ENCODE data around the gene TOR1A.

Gene TOR1A

GRCh38 chr9:129851821-129852220 lies 27.9 kb upstream of the TOR1A start:
- DNase-seq (ENCODE audit: low read depth), result no peak
- no peak overlapping the region for H3K4me3 ChIP-seq (ENCODE audit: low read depth, low read length)
- TF ChIP-seq CTCF (IDR thresholded peaks at IDR 0.05; ENCODE audit: insufficient read depth, low read depth, low read length, missing control alignments), result no peak

DNA sequence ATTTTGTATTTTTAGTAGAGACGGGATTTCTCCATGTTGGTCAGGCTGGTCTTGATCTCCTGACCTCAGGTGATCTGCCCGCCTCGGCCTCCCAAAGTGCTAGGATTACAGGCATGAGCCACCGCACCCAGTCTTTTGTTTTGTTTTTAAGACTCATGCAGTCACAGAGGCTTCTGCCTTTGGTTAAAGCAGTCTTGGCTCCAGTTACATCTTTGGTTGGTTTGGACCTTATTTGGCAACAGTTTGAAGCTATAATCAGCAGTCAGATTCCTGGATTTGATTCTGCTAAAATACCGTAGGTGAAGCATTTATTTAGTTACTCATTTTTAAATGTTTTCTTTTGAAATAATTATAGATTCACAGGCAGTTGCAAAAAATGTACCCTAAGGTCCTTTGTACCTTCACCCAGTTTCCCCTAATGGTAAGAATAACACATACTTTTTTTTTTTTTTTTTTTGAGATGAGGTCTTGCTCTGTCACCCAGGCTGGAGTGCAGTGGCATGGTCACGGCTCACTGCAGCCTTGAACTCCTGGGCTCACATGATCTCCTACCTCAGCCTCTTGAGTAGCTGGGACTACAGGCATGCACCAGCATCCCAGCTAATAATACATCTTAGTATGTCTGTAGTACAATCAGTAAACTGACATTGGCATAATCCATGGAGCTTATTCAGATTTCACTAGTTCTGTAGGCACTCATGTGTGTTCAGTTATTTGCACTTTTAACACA lies 27.1 kb upstream of the TOR1A start:
- no peak for TF ChIP-seq CTCF (IDR thresholded peaks at IDR 0.05; ENCODE audit: insufficient read depth, low read depth, low read length, missing control alignments)
- no peak overlapping the region for H3K4me3 ChIP-seq (ENCODE audit: low read depth, low read length)
- no peak for DNase-seq (ENCODE audit: low read depth)

DNA sequence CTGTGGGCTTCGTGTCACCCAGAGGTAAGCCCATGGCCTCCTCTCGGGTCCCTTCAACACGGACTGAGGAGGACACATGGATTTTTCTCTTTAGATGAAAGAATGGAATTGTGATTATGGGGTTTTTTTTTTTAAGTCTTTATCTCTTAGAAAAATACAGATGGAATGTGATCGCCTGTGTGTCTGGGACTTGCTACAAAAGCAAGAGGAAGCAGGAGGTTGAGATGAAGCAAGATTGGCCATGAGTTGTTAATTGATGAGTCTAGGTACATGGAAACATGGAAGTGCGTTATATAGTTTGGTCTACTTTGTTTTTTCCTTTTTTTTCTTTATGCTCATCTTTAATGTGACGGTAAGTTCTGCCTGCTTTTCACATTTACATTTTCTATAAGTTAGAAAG lies 26.0 kb upstream of the TOR1A start:
- no peak for DNase-seq (ENCODE audit: low read depth)
- H3K4me3 ChIP-seq (ENCODE audit: low read depth, low read length), result no peak overlapping the region
- TF ChIP-seq CTCF (IDR thresholded peaks at IDR 0.05; ENCODE audit: insufficient read depth, low read depth, low read length, missing control alignments), result no peak

DNA sequence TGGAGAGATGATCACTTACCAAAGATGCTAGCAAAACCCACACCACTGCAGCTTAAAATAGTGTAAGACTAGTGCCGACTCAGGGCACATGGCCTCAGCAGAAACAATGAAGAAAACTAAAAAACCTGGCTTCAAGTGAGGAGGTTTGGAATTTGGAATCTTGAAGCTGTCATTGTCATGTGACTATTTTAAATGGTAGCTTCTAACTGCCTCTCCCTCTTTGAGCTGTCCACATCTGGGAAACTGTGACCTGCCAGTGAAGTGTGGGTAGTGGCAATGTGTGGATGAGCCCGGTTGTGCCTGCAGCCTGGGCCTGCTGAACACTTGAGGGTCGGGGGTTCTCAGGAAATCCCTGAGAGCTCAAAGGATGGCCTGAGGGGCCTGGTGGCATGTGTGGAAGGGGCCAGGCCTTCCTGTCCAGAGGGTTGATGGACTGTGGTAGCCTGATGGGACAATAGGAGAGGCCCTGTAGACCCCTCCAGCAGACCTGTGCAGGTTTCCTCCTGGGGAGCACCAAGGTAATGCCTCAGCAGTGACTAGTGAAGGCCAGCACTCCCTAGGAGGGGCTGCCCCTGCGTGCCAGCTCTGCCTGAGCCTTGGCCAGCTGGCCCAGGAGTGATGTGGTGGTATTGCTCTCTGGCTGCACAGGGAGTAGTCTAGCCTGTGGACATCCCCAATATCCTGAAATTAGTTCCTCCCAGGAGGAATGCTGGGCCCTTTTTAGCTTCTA lies 24.9 kb upstream of the TOR1A start:
- no peak overlapping the region for H3K4me3 ChIP-seq (ENCODE audit: low read depth, low read length)
- no peak for DNase-seq (ENCODE audit: low read depth)
- TF ChIP-seq CTCF (IDR thresholded peaks at IDR 0.05; ENCODE audit: insufficient read depth, low read depth, low read length, missing control alignments), result no peak

DNA sequence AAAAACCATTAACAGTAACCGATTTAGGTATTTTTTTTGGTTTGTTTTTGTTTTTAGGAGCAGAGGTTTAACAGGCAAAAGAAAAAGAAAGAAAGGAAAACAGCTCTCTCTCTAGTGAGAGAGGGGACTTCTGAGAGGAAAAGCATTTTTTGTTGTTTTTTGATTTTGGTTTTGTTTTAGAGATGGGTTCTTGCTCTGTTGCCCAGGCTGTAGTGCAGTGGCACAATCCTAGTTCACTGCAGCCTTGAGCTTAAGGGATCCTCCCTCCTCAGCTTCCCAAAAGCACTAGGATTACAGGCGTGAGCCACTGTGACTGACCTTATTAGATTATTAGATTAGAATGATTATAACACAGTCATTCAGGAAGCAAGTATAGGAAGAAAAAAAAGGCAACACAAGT lies 21.4 kb upstream of the TOR1A start:
- no peak for DNase-seq (ENCODE audit: low read depth)
- TF ChIP-seq CTCF (IDR thresholded peaks at IDR 0.05; ENCODE audit: insufficient read depth, low read depth, low read length, missing control alignments), result no peak
- H3K4me3 ChIP-seq (ENCODE audit: low read depth, low read length), result no peak overlapping the region

- no peak overlapping the region for H3K4me3 ChIP-seq (ENCODE audit: low read depth, low read length)
- DNase-seq (ENCODE audit: low read depth), result no peak
- TF ChIP-seq CTCF (IDR thresholded peaks at IDR 0.05; ENCODE audit: insufficient read depth, low read depth, low read length, missing control alignments), result no peak
Observed at GRCh38 chr9:129841071-129841470, 17.1 kb upstream of the TOR1A start.
